GM18505 (cell line): Measurements from ENCODE around the gene BBS7.

Source experiments
- ATAC-seq: cut with Tn5 transposase; IDR thresholded peaks from one replicate; pipeline ENCODE4 v1.9.1; 2021; ENCODE audit not compliant: unreplicated experiment
- POLR2A ChIP-seq: IDR thresholded peaks from 4 replicates; pipeline ENCODE4 v1.6.1; 2011; ENCODE audit warnings: borderline replicate concordance; ENCODE audit not compliant: insufficient read depth, insufficient read length; ENCODE audit errors: extremely low read depth

Gene BBS7

GRCh38 chr4:121778991-121779628, 91.2 kb downstream of the BBS7 start:
- TF ChIP-seq POLR2A = no peak
- no peak for ATAC-seq

GRCh38 chr4:121777625-121778024, 92.6 kb downstream of the BBS7 start:
- TF ChIP-seq POLR2A = no peak
- peak; percentile 73 for ATAC-seq

GRCh38 chr4:121776610-121777401, 93.5 kb downstream of the BBS7 start:
- ATAC-seq = no peak
- no peak for TF ChIP-seq POLR2A
